ENCODE measurements around the gene WDR36.

GRCh38 chr5:111113678-111114077 is 21.5 kb downstream of the WDR36 start:
- TF ChIP-seq POLR2A (IDR thresholded peaks at IDR 0.05) (no peak), CTCF (IDR thresholded peaks at IDR 0.05) (no peak)

All from body of pancreas (tissue), 4 donors.